ENCODE results near the gene MAML2. TPM values are rescaled to one million over a fixed set of nuclear protein-coding genes. Genes with fewer than 3 reads are reported as not detected.

Gene MAML2
- total RNA-seq, 1 donor, result 20.1 TPM

DNA sequence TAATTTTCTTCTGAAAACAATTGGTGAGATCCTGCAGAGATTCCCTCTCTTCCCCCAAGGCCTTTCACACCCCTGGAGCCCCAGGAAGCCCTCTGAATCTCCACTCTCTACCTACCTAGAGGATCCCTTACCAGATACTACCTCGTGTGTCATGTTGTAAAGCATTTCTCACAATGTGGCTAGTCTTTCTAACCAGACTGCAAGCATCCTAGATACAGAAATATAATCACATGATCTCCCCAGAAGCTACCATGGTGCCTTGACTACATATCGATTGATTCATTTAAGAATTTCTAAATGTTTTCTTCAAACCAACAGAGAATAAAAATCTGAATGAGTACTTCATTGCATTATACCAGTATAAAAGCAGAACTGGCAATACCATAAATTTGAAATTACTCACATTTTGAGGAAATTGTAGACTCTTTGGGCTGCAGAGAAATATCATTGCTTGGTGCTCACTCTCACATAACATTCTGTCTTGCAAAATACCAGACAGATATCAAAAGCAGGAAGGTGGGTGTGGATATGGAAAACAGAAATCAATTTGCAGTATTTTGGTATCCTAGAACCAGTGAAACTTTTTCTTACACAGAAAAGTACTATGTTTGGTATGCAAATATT is 113.5 kb downstream of the MAML2 start:
- no peak for DNase-seq (ENCODE audit: low read depth)
- no peak overlapping the region for H3K4me3 ChIP-seq (ENCODE audit: low read depth, low read length)
- TF ChIP-seq, protein P1, sequence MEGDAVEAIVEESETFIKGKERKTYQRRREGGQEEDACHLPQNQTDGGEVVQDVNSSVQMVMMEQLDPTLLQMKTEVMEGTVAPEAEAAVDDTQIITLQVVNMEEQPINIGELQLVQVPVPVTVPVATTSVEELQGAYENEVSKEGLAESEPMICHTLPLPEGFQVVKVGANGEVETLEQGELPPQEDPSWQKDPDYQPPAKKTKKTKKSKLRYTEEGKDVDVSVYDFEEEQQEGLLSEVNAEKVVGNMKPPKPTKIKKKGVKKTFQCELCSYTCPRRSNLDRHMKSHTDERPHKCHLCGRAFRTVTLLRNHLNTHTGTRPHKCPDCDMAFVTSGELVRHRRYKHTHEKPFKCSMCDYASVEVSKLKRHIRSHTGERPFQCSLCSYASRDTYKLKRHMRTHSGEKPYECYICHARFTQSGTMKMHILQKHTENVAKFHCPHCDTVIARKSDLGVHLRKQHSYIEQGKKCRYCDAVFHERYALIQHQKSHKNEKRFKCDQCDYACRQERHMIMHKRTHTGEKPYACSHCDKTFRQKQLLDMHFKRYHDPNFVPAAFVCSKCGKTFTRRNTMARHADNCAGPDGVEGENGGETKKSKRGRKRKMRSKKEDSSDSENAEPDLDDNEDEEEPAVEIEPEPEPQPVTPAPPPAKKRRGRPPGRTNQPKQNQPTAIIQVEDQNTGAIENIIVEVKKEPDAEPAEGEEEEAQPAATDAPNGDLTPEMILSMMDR (IDR thresholded peaks at IDR 0.05; ENCODE audit: insufficient read depth, low read length), result no peak

DNA sequence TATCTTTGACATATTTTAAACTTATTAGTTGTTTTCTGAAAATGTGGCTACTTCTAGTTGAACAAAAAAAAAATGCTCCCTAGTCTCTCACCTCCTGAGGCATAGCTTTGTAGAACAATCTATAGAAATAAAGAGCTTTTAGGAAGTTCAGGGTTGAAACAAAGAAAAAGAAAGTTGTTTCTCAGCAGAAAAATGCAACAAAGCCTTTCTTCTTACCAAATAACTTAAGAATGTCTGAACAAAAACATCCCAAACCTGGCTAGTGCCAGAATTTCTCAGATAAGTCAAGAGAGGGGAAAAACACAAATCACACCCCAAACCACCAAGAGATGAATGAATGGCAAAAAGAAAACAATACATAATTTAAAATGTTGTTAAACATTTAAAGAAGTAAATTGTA is 114.1 kb downstream of the MAML2 start:
- H3K4me3 ChIP-seq (ENCODE audit: low read depth, low read length), result no peak overlapping the region
- TF ChIP-seq, protein P1 (IDR thresholded peaks at IDR 0.05; ENCODE audit: insufficient read depth, low read length), result no peak
- peak; percentile 85 for DNase-seq (ENCODE audit: low read depth)

DNA sequence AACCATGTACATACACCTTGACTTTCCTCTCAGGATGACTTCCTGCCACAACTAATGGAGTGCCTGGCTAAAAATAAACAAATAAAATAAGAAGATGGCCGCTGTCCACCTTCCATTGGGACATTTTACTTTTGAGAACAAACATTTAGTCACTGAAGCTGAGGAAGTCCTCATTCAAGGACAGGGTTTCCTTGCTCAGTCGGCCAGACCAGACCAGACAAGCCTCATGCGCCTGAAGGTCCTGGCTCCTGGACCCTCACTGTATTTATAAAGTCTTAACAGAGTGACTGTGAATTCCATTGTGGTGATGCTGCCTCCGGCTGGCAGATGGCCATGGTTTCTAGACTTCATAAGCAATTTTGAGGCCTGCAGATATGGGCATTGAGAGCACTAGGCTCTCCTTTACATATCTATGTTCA is 114.5 kb downstream of the MAML2 start:
- peak overlapping the region; percentile 15 for H3K4me3 ChIP-seq (ENCODE audit: low read depth, low read length)
- TF ChIP-seq, protein P1 (IDR thresholded peaks at IDR 0.05; ENCODE audit: insufficient read depth, low read length), result no peak
- peak; percentile 96 for DNase-seq (ENCODE audit: low read depth)

DNA sequence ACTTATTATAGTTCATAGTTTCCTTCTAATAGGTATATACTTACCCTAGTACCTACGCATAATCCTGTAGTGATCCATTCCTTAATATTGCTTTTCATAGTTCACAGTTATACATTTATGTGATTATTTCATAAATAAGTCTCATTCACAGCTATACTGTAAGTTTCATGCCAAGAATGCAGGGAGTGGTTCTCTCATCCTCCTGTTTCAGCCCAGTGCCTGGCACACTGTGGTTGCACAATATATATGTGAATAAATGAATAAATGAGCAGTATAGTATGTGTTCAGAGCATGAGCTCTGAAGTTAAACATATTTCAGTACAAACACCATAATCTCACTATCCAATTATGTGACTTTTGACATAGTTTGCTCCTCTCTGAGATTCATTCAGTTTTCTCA is 115.8 kb downstream of the MAML2 start:
- TF ChIP-seq, protein P1 (IDR thresholded peaks at IDR 0.05; ENCODE audit: insufficient read depth, low read length), result no peak
- H3K4me3 ChIP-seq (ENCODE audit: low read depth, low read length), result no peak overlapping the region
- no peak for DNase-seq (ENCODE audit: low read depth)

DNA sequence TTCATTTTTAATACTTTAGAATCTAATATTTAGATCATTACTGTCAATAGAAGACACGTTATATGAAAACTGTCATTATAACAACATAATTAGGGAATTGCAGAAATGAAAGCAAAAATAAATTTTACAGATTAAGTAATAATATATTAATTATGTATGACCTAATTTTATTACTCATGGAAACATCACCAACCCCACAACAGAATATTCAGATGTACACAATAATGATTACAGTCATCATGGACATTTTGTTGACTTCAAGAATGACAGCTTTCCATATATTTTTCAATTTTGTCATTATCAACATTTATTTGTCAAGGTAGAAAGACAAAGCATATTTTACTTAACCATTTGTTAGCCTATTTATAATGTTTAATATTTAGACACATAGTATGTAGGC is 119.9 kb downstream of the MAML2 start:
- H3K4me3 ChIP-seq (ENCODE audit: low read depth, low read length), result no peak overlapping the region
- TF ChIP-seq, protein P1 (IDR thresholded peaks at IDR 0.05; ENCODE audit: insufficient read depth, low read length), result no peak
- DNase-seq (ENCODE audit: low read depth), result no peak

DNA sequence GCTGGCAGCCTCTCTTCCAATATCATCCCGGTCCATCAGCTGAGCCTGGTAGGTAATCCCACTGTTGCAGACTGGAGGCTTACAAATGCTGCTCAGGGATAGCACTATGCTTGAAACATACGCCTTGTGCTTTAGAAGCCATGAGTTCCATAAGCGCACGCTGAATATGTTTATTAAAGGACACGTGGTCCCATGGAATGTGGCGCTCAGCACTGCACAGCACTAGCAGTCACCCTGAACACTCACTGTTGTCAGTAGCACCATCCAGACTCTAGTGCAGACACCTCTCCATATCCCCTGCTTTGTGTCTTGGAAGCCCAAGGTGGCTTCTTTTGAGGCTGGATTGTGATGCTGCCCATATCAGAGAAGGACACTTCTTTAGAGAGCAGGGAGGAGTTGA is 120.9 kb downstream of the MAML2 start:
- TF ChIP-seq, protein P1 (IDR thresholded peaks at IDR 0.05; ENCODE audit: insufficient read depth, low read length), result no peak
- no peak for DNase-seq (ENCODE audit: low read depth)
- no peak overlapping the region for H3K4me3 ChIP-seq (ENCODE audit: low read depth, low read length)

Data from fibroblast of the aortic adventitia (primary cell).